PC-3 (cell line): ENCODE measurements around the gene SURF4.

Source experiments
- CTCF ChIP-seq: fragments of 300-600 bp; sonication (generic); conservative IDR thresholded peaks from 2 replicates; pipeline ENCODE4 v1.5.1; 2017; ENCODE audit warnings: antibody characterized with exemption, low read depth, mild to moderate bottlenecking, low read length
- EZH2phosphoT487 ChIP-seq: fragments of 300-600 bp; sonication (generic); IDR thresholded peaks from 2 replicates; pipeline ENCODE4 v1.6.1; 2018; ENCODE audit warnings: mild to moderate bottlenecking, antibody characterized with exemption, low read length, borderline replicate concordance

- no peak for TF ChIP-seq CTCF
- no peak for TF ChIP-seq EZH2phosphoT487
Observed at GRCh38 chr9:133377721-133378216, 1.9 kb upstream of the SURF4 start.
